IMR-90 (cell line): ENCODE measurements around the gene BHLHA15. TPM values are rescaled to one million over a fixed set of nuclear protein-coding genes. Genes with fewer than 3 reads are reported as not detected.

Experiments used
- ATAC-seq: fragments of 200-7000 bp; cut with Tn5 transposase; 2 replicates; pipeline ENCODE4 v1.9.1; 2020; ENCODE audit warnings: low read depth, mild to moderate bottlenecking, moderate library complexity
- BruUV-seq: library from RNA; stranded (reverse); fragments of 400-500 nt; replicated peaks from 2 replicates; lab custom pipeline; 2021; lab: Mats Ljungman, UMichigan
- CTCF ChIA-PET: fragments of 300-600 bp; formaldehyde crosslinking; extraction: SDS; loops from one replicate; lab custom pipeline; 2021; ENCODE audit warnings: antibody characterized with exemption; lab: Yijun Ruan, JAX
- POLR2A ChIA-PET: fragments of 300-600 bp; sonication (Branson Sonifier 250); formaldehyde crosslinking; loops from one replicate; lab custom pipeline; 2022; ENCODE audit warnings: antibody characterized with exemption; ENCODE audit not compliant: unreplicated experiment; lab: Charles Lee
- DNase-seq: peaks from one replicate; pipeline ENCODE4 v3.0.0; 2013
- H2AFZ ChIP-seq: replicated peaks from 2 replicates; pipeline ENCODE3; 2013; ENCODE audit warnings: low read length, mild to moderate bottlenecking; ENCODE audit not compliant: poor library complexity
- H2AK5ac ChIP-seq: 2 replicates; pipeline ENCODE4 v1.6.1; 2013; ENCODE audit warnings: low read depth, low read length, inconsistent platforms
- H2AK9ac ChIP-seq: replicated peaks from 2 replicates; pipeline ENCODE3; 2013; ENCODE audit warnings: mild to moderate bottlenecking, low read depth, low read length, moderate library complexity; ENCODE audit not compliant: poor library complexity
- H2BK120ac ChIP-seq: 2 replicates; pipeline ENCODE4 v1.6.1; 2013; ENCODE audit warnings: low read depth, low read length, inconsistent platforms
- H2BK15ac ChIP-seq: 3 replicates; pipeline ENCODE4 v1.6.1; 2013; ENCODE audit warnings: low read depth, low read length, inconsistent platforms
- H2BK20ac ChIP-seq: 2 replicates; pipeline ENCODE4 v1.6.1; 2013; ENCODE audit warnings: low read depth, mild to moderate bottlenecking, inconsistent platforms, low read length, moderate library complexity
- H2BK5ac ChIP-seq: 2 replicates; pipeline ENCODE4 v1.6.1; 2013; ENCODE audit warnings: mild to moderate bottlenecking, low read depth, low read length, inconsistent platforms; ENCODE audit not compliant: poor library complexity, severe bottlenecking
- H3K14ac ChIP-seq: replicated peaks from 2 replicates; pipeline ENCODE4 v1.6.1; 2013; ENCODE audit warnings: low read depth, low read length, inconsistent platforms
- H3K18ac ChIP-seq: 2 replicates; pipeline ENCODE4 v1.6.1; 2013; ENCODE audit warnings: low read depth, low read length, control low read depth
- H3K23ac ChIP-seq: 2 replicates; pipeline ENCODE4 v1.6.1; 2013; ENCODE audit warnings: low read depth, low read length, inconsistent platforms
- H3K27ac ChIP-seq: 2 replicates; pipeline ENCODE4 v1.5.1; 2013; ENCODE audit warnings: mild to moderate bottlenecking, control low read depth, low read length; ENCODE audit not compliant: insufficient read depth
- H3K27me3 ChIP-seq: 2 replicates; pipeline ENCODE4 v1.6.1; 2013; ENCODE audit warnings: low read length; ENCODE audit not compliant: control insufficient read depth, insufficient read depth
- H3K36me3 ChIP-seq: 2 replicates; pipeline ENCODE4 v1.6.1; 2013; ENCODE audit warnings: low read length, mixed read lengths; ENCODE audit not compliant: control insufficient read depth, insufficient read depth
- H3K4ac ChIP-seq: 2 replicates; pipeline ENCODE4 v1.6.1; 2013; ENCODE audit warnings: low read depth, low read length, inconsistent platforms
- H3K4me1 ChIP-seq: 2 replicates; pipeline ENCODE4 v1.6.1; 2013; ENCODE audit warnings: low read length, mixed read lengths; ENCODE audit not compliant: control insufficient read depth, insufficient read depth
- H3K4me2 ChIP-seq: 2 replicates; pipeline ENCODE4 v1.6.1; 2013; ENCODE audit warnings: low read depth, mild to moderate bottlenecking, control low read depth, low read length, moderate library complexity
- H3K4me3 ChIP-seq: 2 replicates; pipeline ENCODE4 v1.5.1; 2013; ENCODE audit warnings: low read depth, mild to moderate bottlenecking, control low read depth, low read length, moderate library complexity; ENCODE audit not compliant: insufficient read depth
- H3K56ac ChIP-seq: 2 replicates; pipeline ENCODE4 v1.6.1; 2013; ENCODE audit warnings: low read length, inconsistent platforms; ENCODE audit not compliant: insufficient read depth; ENCODE audit errors: extremely low read depth
- H3K79me1 ChIP-seq, 2 experiments: 2 replicates each; pipeline ENCODE4 v1.6.1; 2013; ENCODE audit warnings: low read length in 2 of 2, inconsistent platforms in 1 of 2, low read depth in 1 of 2
- H3K9ac ChIP-seq: 2 replicates; pipeline ENCODE4 v1.6.1; 2013; ENCODE audit warnings: low read depth, low read length, control low read depth
- H3K9me1 ChIP-seq: 2 replicates; pipeline ENCODE4 v1.6.1; 2013; ENCODE audit warnings: low read length, inconsistent platforms; ENCODE audit not compliant: insufficient read depth
- H3K9me3 ChIP-seq: 2 replicates; pipeline ENCODE4 v1.6.1; 2013; ENCODE audit warnings: low read length; ENCODE audit not compliant: control insufficient read depth, insufficient read depth
- H4K20me1 ChIP-seq: 2 replicates; pipeline ENCODE4 v1.6.1; 2013; ENCODE audit warnings: low read length, inconsistent platforms; ENCODE audit not compliant: insufficient read depth
- H4K5ac ChIP-seq: 2 replicates; pipeline ENCODE4 v1.6.1; 2013; ENCODE audit warnings: mild to moderate bottlenecking, low read depth, low read length, control low read depth
- H4K8ac ChIP-seq, 2 experiments: 2 replicates each; pipeline ENCODE4 v1.6.1; 2013; ENCODE audit warnings: low read depth in 2 of 2, low read length in 2 of 2, control low read depth in 1 of 2, inconsistent platforms in 1 of 2
- H4K91ac ChIP-seq: 2 replicates; pipeline ENCODE4 v1.6.1; 2013; ENCODE audit warnings: low read depth, low read length, inconsistent platforms; ENCODE audit not compliant: insufficient read depth
- CHD1 ChIP-seq: IDR thresholded peaks from 2 replicates; pipeline ENCODE4 v1.6.1; 2012; ENCODE audit warnings: low read depth, low read length, improper control_type of control experiment
- ELK1 ChIP-seq: fragments of 150-350 bp; IDR thresholded peaks from 2 replicates; pipeline ENCODE4 v1.6.1; 2016; ENCODE audit warnings: low read depth, mild to moderate bottlenecking, low read length, moderate library complexity, borderline replicate concordance
- MAFK ChIP-seq: IDR thresholded peaks from 2 replicates; pipeline ENCODE4 v1.6.1; 2012; ENCODE audit warnings: low read depth, low read length, improper control_type of control experiment
- NFE2L2 ChIP-seq: fragments of 150-350 bp; IDR thresholded peaks from 2 replicates; pipeline ENCODE4 v1.6.1; 2016; ENCODE audit warnings: low read depth, mild to moderate bottlenecking, low read length
- POLR2A ChIP-seq: IDR thresholded peaks from 2 replicates; pipeline ENCODE4 v1.6.1; 2012; ENCODE audit warnings: mild to moderate bottlenecking, low read depth, low read length
- RCOR1 ChIP-seq: IDR thresholded peaks from 2 replicates; pipeline ENCODE4 v1.6.1; 2012; ENCODE audit warnings: mild to moderate bottlenecking, low read length, improper control_type of control experiment; ENCODE audit not compliant: insufficient replicate concordance
- SMC3 ChIP-seq: fragments of 150-350 bp; IDR thresholded peaks from 2 replicates; pipeline ENCODE4 v1.6.1; 2016; ENCODE audit warnings: low read depth, mild to moderate bottlenecking, antibody characterized with exemption, low read length, moderate library complexity
- WGBS, 2 experiments: methylation state at CpG; one replicate each; pipeline versions ENCODE4 v1.1.5 to v1.1.7; 2013; ENCODE audit warnings: missing lambda C conversion rate in 2 of 2; ENCODE audit not compliant: insufficient read length in 1 of 2; ENCODE audit errors: extremely low coverage in 2 of 2; 5-methylcytosine and 5-hydroxymethylcytosine counted together
- dilution Hi-C: fragments of 300-500 bp; cut with HindIII; formaldehyde crosslinking; loops from one replicate; pipeline ENCODE4 v1.14.3; 2018; ENCODE audit warnings: low sequenced_read_pairs; ENCODE audit not compliant: unreplicated experiment
- in situ Hi-C: fragments of 300-500 bp; cut with MboI; formaldehyde crosslinking; loops from 3 replicates; pipeline ENCODE4 v1.14.3; 2019; ENCODE audit warnings: low sequenced_read_pairs, inconsistent platforms, mixed read lengths
- intact Hi-C: fragments of 100-400 bp; cut with micrococcal nuclease; formaldehyde crosslinking; loops from 2 replicates; pipeline ENCODE4 v1.10.0; 2022
- polyA plus RNA-seq, 3 experiments: library from polyadenylated mRNA; depleted of rRNA; stranded (reverse); fragments of >200 nt; gene quantifications; 2 replicates each; pipeline ENCODE4 v1.2.3, GENCODE V29; 2012; ENCODE audit warnings: low replicate concordance in 1 of 3
- total RNA-seq: library from RNA; depleted of rRNA; stranded (reverse); fragments of >200 nt; gene quantifications from 2 replicates; pipeline ENCODE4 v1.2.3, GENCODE V29; 2012

BHLHA15 gene
- total and polyA plus RNA-seq, 2 of the 4 experiments (the other 2 are of a cell fraction), result not detected

- Histone ChIP-seq H3K9me3 (no peaks in the 10 kb centered on the region), H3K79me1 (no peaks in the 10 kb centered on the region), H2AFZ (no peak overlapping the region), H3K4me3 (no peak overlapping the region), H4K8ac (no peak overlapping the region), H2BK120ac (no peak overlapping the region), H4K20me1 (0 out of 2 replicates have a peak, but pooled peaks cover 2% of the 10 kb centered on the region), H2AK9ac (no peak overlapping the region), H2BK20ac (no peak overlapping the region), H3K23ac (no peak overlapping the region), H2BK5ac (no peak overlapping the region), H3K36me3 (peaks cover 1% of the 10 kb centered on the region; the same call in 1 of the 2 replicates), H3K9me1 (0 out of 2 replicates have a peak, but pooled peaks cover 4% of the 10 kb centered on the region), H3K18ac (no peak overlapping the region), H3K27me3 (no peaks in the 10 kb centered on the region), H4K91ac (no peak overlapping the region), H3K9ac (no peak overlapping the region), H3K14ac (no peak overlapping the region), H2AK5ac (no peak overlapping the region), H3K27ac (no peak overlapping the region), H3K56ac (no peak overlapping the region), H3K4ac (no peak overlapping the region), H4K5ac (no peak overlapping the region), H3K4me1 (no peaks in the 10 kb centered on the region), H2BK15ac (no peak overlapping the region), H3K4me2 (no peak overlapping the region)
- DNase-seq, result no peak
- in situ Hi-C loops (loop anchor here (25.0 kb wide), 1 partner anchor 304 kb away; the partner anchor contains the start of gene ASNS), intact Hi-C loops (no loop called here), dilution Hi-C loops (no loop called here)
- CTCF ChIA-PET, result interaction anchor here (0.6 to 5.4 kb wide), 10 partner anchors 9 to 1536 kb away, joined by 3 to 37 read pairs (median 3); partner anchors contain the start of gene LMTK2
- TF ChIP-seq POLR2A (no peak), RCOR1 (no peak), NFE2L2 (no peak), SMC3 (no peak), MAFK (no peak), ELK1 (no peak), CHD1 (no peak)
- POLR2A ChIA-PET, result interaction anchor here (0.5 kb wide), 1 partner anchor 131 kb away, joined by 4 read pairs; no protein-coding TSS in a partner anchor
- BruUV-seq, result no TSS peak
- WGBS, 2 experiments, result no CpG with 5 or more reads among the region's 2 CpGs
- no peak for ATAC-seq
These were observed 44.6 kb upstream of the BHLHA15 start for GRCh38 chr7:98166668-98166970.
